Smooth muscle cell (in vitro differentiated cells): ENCODE measurements around the gene NRM. TPM values are rescaled to one million over a fixed set of nuclear protein-coding genes. Genes with fewer than 3 reads are reported as not detected.

Experiments
- DNase-seq: peaks from one replicate; lab custom pipeline; 2025; ENCODE audit not compliant: unreplicated experiment; lab: John Stamatoyannopoulos, UW
- H2AFZ ChIP-seq: fragments of 200-600 bp; sonication (generic); 2 replicates; pipeline ENCODE4 v1.6.0; 2016; ENCODE audit warnings: antibody characterized with exemption, low read depth, mild to moderate bottlenecking
- H3F3A ChIP-seq: fragments of 200-600 bp; sonication (generic); 2 replicates; pipeline ENCODE4 v1.6.0; 2017; ENCODE audit warnings: antibody characterized with exemption, low read depth
- H3K27ac ChIP-seq: fragments of 200-600 bp; sonication (generic); 2 replicates; pipeline ENCODE4 v1.5.1; 2016; ENCODE audit warnings: low read depth, mild to moderate bottlenecking
- H3K27me3 ChIP-seq: fragments of 200-600 bp; sonication (generic); 2 replicates; pipeline ENCODE4 v1.6.1; 2016; ENCODE audit warnings: low read depth, mild to moderate bottlenecking
- H3K36me3 ChIP-seq: fragments of 200-600 bp; sonication (generic); 2 replicates; pipeline ENCODE4 v1.5.1; 2016; ENCODE audit warnings: low read depth
- H3K4me1 ChIP-seq: fragments of 200-600 bp; sonication (generic); 2 replicates; pipeline ENCODE4 v1.5.1; 2016; ENCODE audit warnings: low read depth
- H3K4me2 ChIP-seq: fragments of 200-600 bp; sonication (generic); 2 replicates; pipeline ENCODE4 v1.6.0; 2016; ENCODE audit warnings: mild to moderate bottlenecking
- H3K4me3 ChIP-seq: fragments of 200-600 bp; sonication (generic); 2 replicates; pipeline ENCODE4 v1.5.1; 2016; ENCODE audit warnings: mild to moderate bottlenecking
- H3K79me2 ChIP-seq: fragments of 200-600 bp; sonication (generic); 2 replicates; pipeline ENCODE4 v1.6.0; 2016; ENCODE audit warnings: low read depth, mild to moderate bottlenecking
- H3K9ac ChIP-seq: fragments of 200-600 bp; sonication (generic); 2 replicates; pipeline ENCODE4 v1.6.0; 2016; ENCODE audit warnings: low read depth
- H3K9me3 ChIP-seq: fragments of 200-600 bp; sonication (generic); replicated peaks from 2 replicates; pipeline ENCODE4 v1.5.1; 2016; ENCODE audit warnings: low read depth
- H4K20me1 ChIP-seq: fragments of 200-600 bp; sonication (generic); 2 replicates; pipeline ENCODE4 v1.6.0; 2016; ENCODE audit warnings: low read depth
- CTCF ChIP-seq: fragments of 200-600 bp; sonication (generic); IDR thresholded peaks from 2 replicates; pipeline ENCODE4 v1.5.1; 2017; ENCODE audit warnings: borderline replicate concordance, mild to moderate bottlenecking, antibody characterized with exemption; ENCODE audit not compliant: insufficient read depth, poor library complexity, severe bottlenecking
- WGBS: methylation state at CpG from one replicate; pipeline ENCODE4 v1.1.7; 2016; ENCODE audit warnings: low lambda C conversion rate; 5-methylcytosine and 5-hydroxymethylcytosine counted together
- polyA plus RNA-seq: library from polyadenylated mRNA; unstranded; fragments of >200 nt; fragmentation: Nextera tagmentation; extraction: Ambion mirVana; gene quantifications from 2 replicates; pipeline ENCODE4 v1.2.1, GENCODE V29; 2016
- total RNA-seq: library from RNA; depleted of rRNA; stranded (reverse); fragments of >200 nt; gene quantifications from 2 replicates; pipeline ENCODE4 v1.2.3, GENCODE V29; 2014

The NRM gene
- total and polyA plus RNA-seq, 2 experiments from 2014 or later = 25.8 to 28.5 TPM

- 1% methylated on average over 76 of the region's 78 CpGs for WGBS
- H3K4me1 ChIP-seq = peaks cover 7% of the 10 kb centered on the region
- H3K79me2 ChIP-seq = no peaks in the 10 kb centered on the region
- peaks cover 4% of the 10 kb centered on the region for H3K36me3 ChIP-seq
- no peaks in the 10 kb centered on the region for H4K20me1 ChIP-seq
- peak overlapping the region; percentile 96 for H3K4me2 ChIP-seq
- H3K4me3 ChIP-seq = peak overlapping the region; percentile 93
- no peaks in the 10 kb centered on the region for H3K9me3 ChIP-seq
- peak; percentile 51 for DNase-seq
- no peaks in the 10 kb centered on the region for H3K27me3 ChIP-seq
- H3K27ac ChIP-seq = peak overlapping the region; percentile 40
- H3K9ac ChIP-seq = peak overlapping the region; percentile 78
- no peak for TF ChIP-seq CTCF
- H3F3A ChIP-seq = no peaks in the 10 kb centered on the region
- peak overlapping the region; percentile 88 for H2AFZ ChIP-seq
Observed at GRCh38 chr6:30647242-30648116, 43.3 kb downstream of the NRM start.

- H3F3A ChIP-seq = no peaks in the 10 kb centered on the region
- H4K20me1 ChIP-seq = no peaks in the 10 kb centered on the region
- peak within 1 kb of the TSS; percentile 96 for H3K4me2 ChIP-seq
- H3K9me3 ChIP-seq = no peaks in the 10 kb centered on the region
- no peaks in the 10 kb centered on the region for H3K27me3 ChIP-seq
- no peak for TF ChIP-seq CTCF
- no peaks in the 10 kb centered on the region for H3K79me2 ChIP-seq
- peaks cover 1% of the 10 kb centered on the region for H3K36me3 ChIP-seq
- H3K4me1 ChIP-seq = peaks cover 7% of the 10 kb centered on the region
- 13% methylated on average over 35 of the region's 37 CpGs for WGBS
- H2AFZ ChIP-seq = peak within 1 kb of the TSS; percentile 88
- H3K27ac ChIP-seq = peak within 1 kb of the TSS; percentile 44
- H3K4me3 ChIP-seq = peak within 1 kb of the TSS; percentile 93
- peak within 1 kb of the TSS; percentile 78 for H3K9ac ChIP-seq
- DNase-seq = peak; percentile 80
Observed at GRCh38 chr6:30646450-30647241, 44.1 kb downstream of the NRM start, which contains the start of gene C6orf136. TSS of gene C6orf136 (plus strand) at chr6:30647133. CDS start at chr6:30647232, 99 bp downstream.

- Histone ChIP-seq H4K20me1 (no peaks in the 10 kb centered on the region), H3K27ac (peak overlapping the region; percentile 44), H3K36me3 (no peaks in the 10 kb centered on the region), H3K79me2 (no peaks in the 10 kb centered on the region), H3K4me3 (peak overlapping the region; percentile 93), H3K9me3 (no peaks in the 10 kb centered on the region), H2AFZ (no peak overlapping the region), H3K4me1 (peaks cover 7% of the 10 kb centered on the region), H3K9ac (no peak overlapping the region), H3F3A (no peaks in the 10 kb centered on the region), H3K27me3 (no peaks in the 10 kb centered on the region), H3K4me2 (no peak overlapping the region)
- WGBS = 86% methylated on average over 1 of the region's 1 CpG
- DNase-seq = no peak
- TF ChIP-seq CTCF = no peak
Observed at GRCh38 chr6:30645989-30646388, 44.8 kb downstream of the NRM start.
